ENCODE data around the gene AKT1S1.
"Not testable (repeated sequence)": the region's sequence is repeated elsewhere in the genome, so short reads cannot be mapped to it uniquely, and the experiment has no call there.

Gene AKT1S1
- total RNA-seq = 18.1 to 28.8 reads per million in 2 donors

DNA sequence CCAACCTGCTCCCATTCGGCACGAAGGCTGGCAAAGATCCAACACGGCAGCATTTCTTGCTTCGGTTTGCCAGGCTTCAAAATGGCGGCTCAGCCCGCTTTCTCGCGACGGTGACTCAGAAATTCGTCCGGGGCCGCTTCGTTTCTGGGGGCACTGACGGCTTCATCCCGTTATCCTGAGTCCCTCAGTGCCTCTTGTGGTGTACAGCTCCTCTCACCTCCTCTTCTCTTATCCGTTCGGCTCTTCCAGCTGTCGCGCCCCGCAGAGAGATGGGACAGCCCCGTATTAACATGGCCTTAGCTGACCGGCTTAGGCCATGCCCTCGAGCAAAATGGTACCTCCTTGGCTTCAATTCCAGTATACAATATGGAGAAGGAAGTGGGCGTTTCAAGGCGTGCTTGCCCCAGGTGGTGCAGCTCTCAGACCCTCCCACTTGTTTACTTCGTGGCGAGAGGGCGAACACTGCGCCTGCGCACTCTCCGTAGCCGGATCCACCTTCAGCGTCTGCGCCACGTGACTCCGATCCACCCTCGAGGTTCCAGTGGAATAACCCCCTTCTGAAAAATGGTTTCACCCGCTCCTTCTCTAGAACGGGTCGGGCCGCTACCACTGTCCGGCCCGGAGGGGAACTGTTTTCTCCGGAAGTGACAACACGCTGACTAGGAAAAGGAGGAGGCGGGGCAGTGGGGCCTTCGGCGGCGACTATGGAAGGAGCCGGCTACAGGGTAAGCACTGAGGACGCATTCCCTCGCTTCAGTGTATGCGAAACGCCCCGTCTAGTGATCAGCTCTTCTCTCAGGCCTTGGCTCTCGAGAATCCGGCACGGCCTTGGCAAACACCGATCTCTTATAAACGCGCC lies at the start of gene AKT1S1, which contains the start of gene TBC1D17:
AKT1S1 (minus strand) TSS at position 336 of the 859 bp plus-strand sequence. CDS start 4,060 bp downstream, outside the sequence.
TBC1D17 (plus strand) TSS at position 683 of the 859 bp plus-strand sequence; CDS start at position 705, 22 bp downstream.
- DNase-seq = peak; percentile 94 to 100 (median 99)

DNA sequence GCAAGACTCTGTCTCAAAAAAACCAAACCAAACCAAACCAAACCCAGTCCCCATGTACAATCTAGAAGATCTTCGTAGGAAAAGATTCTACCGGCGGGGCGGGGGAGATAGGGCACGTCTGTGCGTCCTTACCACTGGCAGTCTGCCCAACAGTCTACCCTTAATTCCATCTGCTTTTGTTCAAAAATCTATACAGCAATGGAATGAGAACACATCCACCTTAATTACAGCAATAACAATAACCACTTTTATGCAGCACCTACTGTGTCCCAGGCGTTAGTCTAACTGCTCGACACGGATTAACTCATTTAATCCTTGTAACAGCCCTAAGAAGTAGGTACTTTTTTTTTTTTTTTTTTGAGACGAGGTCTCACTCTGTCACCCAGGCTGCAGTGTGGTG lies 49.4 kb upstream of the AKT1S1 start:
- DNase-seq = no peak

DNA sequence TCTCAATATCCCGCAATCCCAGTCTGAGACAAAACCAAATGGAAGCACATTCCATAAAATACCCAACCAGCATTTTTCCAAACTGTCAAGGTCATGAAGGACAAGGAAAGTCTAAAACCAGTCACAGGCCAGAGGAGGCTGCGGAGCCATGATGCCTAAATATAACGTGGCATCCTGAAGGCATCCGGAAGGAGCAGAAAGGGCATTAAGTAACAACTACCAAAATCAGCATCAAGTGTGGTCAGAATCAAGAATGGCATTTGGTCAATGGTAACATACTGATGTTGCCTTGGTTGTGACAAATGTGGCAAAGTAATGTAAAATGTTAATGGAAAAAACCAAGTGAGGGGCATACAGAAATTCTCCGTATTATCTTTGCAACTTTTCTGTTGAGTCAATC lies 48.3 kb upstream of the AKT1S1 start:
- no peak for DNase-seq

DNA sequence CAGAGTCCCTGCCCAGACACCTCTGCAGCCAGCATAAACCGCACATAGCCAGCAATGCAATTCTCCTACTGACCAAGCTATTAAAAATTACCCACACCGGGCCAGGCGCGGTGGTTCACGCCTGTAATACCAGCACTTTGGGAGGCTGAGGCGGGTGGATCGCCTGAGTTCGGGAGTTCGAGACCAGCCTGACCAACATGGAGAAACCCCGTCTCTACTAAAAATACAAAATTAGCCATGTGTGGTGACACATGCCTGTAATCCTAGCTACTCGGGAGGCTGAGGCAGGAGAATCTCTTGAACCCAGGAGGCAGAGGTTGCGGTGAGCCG lies 47.7 kb upstream of the AKT1S1 start:
- DNase-seq = not testable (repeated sequence)

DNA sequence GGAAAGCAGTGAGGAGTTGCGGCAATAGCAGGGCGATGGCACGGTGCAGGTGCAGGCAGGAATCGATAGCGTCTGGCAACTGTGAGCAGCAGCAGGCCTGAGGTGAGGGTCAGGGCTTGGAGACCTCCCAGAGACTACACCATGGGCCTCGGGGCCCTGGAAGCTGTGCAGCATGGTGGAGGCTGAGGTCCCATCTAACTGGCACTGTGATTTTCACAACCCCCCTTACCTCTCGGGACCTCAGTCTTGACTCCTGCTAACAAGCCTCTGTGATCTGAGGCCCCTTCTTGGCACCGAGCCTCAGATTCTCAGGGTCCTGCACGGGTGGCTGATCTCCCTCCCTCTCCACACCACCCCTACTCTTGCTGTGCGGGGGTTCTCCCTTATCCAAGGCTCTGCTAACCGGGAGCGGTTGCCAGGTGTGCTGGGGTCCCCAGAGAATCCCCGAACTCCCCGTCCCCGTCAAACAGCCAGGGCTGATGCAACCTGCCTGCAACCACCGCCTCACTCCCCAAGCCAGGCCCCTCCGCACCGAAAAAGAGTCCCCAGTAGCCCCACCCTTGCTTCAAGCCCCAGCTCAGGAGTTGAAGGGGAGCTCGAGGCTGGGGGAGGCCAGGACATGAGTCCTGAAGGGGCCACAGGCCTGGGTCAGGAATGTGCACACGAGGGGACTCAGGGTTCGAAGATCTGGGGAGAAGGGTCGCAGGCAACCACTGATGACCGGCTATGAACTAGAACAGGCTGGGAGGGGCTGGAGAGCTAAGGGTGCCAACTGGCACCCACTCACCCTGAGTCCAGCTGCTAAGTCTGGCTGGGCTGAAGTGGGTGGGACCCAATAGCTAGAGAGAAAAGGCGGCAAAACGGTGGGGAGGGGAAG lies 47.1 kb upstream of the AKT1S1 start:
- no peak for DNase-seq

DNA sequence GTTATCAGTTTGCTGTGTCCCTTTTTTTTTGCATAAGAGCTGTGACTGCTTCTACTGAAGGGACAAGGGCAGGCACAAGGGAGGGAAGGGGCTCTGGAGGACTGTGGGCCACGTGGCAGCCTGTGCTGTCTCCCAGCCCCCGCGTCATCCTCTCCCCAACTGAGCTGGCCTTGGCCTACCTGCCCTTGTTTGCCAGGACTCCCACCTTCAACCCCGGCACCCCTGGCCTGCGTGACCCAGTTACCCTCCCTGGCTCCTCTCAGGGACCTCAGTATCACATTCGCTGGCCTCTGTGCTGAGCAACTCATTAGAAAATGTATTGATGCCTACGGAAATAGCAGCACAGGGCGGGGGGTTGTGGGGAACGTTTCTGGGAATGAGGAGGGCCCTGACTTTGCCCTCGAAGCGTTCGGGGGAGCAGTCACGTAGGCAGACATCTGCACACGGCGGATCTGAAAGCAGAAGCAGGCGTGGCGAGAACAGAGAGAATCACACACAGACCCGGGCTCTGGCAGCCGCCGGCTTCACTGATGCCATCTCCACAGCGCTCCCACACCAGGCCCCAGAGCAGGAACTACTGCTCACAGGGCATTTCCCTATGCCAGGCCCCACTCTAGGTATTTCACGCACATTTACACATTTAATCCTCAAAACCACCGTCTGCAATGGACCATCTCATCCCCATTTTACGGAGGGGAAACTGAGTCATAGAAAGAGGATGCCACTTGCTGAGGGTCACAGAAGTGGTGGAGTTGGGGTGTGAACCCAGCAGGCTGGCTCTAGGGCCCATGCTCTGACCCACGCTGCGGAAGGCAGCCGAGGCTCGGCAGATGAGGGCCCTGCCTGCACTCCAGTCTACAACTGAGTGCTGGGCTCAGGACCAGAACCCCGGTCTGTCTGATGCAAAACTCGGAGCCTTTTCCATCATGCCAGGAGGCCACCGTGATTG lies 46.2 kb upstream of the AKT1S1 start:
- no peak for DNase-seq

DNA sequence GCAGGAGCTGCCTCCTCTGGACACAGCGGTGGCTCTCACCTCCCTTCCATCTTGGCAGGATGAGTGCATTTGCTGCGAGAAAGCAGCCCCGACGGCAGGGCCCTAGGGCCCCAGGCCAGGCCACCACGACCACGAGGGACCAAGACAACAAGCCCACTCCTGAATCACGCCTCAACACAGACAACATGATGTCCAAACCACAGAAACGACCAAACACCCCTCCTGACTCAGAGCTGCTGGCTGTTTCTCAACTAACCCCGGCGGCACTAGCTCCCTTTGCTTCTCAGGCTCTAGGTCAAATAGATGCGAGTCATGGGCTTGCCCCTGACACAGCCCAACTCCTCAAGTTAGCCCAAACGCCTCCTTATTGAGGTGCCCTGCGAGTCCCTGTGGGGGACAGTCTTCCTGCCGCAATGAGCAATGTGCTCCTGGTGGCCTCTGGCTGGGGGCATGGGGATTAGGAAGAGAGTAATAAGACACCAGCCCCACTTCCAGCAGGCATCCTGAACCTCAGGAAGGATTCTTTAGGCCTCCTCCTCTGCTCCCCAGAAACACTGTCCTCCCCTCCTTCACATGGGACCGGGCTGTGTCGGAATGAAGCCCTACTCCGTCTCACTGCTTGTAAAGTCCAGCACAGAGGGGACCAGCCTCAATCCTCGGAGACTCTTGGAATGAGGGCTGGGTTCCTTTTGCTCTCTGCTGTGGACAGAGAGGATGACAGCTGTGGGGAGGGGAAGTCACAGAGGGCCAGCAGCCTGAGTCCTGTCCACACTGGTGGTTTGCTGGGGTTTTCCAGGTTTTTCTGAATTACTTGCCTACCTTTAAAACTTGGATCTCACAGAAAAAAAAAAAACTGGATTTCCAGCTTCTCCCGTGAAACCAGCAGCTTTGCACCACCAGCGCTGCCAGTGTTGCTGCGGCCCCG lies 45.0 kb upstream of the AKT1S1 start:
- DNase-seq = no peak

DNA sequence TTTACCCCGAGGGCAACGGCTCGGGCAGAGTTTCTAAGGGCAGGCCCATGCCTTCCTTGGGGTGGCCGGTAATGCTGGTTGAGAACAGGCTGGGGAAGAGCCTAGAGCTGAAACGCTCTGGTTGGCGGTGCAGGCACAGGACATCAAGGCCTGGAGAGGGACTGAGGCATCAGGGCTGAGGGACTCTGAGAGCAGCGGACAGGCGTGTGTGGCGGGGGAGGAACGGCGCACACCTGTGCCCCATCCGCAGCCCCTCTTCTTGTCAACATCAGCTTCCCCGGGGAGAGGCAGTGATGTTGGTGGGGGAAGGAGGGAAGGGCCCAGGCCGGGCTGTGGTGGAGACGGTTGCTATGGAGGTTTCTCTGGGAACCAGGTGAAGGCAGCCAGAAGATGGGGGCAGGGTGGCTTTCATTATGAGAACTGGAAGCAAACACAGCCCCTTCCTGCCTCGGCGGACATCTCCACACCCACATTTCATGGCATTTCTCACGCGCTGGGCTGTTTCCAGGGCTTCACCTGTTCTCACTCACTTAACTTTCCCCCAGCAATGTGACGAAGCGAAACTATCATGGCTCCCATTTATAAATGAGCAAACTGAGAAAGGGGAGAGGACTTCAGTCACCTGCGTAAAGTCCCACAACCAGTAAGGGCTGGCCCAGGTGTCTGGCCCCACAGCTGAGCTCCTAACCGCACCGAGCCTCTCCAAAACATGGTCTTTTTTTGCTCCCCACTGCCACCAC lies 43.6 kb upstream of the AKT1S1 start:
- no peak for DNase-seq

DNA sequence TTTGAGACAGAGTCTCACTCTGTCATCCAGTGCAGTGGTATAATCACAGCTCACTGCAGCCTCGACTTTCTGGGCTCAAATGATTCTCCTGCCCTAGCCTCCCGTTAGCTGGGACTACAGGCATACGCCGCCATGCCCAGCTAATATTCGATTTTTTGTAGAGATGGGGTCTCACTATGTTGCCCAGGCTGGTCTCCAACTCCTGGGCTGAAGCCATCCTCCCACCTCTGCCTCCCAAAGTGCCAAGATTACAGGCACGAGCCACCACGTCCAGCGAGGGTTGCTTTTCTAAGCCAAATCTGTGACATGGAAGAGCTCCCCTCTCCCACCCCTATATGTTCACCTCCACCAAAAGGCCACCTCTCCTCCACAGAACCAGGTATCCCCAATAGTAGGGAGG lies 40.9 kb upstream of the AKT1S1 start:
- DNase-seq = no peak

DNA sequence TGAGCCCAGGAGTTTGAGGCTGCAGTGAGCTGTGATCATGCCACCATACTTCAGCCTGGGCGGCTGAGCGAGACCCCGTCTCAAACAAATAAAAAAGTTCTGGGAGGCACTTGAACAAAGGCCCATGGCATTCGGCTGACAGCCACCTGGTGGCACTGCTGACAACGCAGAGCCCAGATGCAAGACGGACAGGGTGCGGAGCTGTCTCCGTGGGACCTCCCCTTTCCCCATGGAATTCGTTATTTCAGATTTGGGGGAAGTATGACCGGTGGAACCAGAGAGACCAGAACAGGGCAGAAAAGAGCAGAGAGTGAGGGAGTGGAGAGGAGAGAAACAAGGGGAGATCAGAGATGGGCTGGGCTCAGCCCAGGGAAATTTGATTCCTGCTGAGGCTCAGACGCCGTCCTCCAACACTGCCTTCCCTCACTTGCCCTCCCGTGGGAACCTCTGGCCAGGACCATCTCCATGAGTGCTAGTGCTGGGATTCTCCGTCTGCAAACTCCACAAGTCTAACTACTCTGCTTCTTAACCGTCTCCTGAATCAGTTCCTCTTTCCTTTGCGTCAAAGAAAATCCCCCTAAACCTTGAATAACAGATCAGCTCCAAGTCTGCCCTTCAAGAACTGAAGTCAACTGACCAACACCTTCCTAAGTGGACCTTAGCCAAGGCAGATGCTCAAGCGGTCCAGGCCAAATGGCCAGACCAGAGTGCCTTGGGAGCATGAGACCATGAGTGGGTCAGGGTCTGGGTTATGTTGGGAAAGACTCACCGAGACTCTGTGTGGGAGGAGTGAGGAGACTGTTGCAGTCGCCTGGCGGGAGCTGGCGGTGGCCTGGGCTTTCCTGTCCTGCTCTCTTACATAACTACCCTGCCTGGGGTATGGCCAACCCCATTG lies 39.9 kb upstream of the AKT1S1 start:
- DNase-seq = no peak

DNA sequence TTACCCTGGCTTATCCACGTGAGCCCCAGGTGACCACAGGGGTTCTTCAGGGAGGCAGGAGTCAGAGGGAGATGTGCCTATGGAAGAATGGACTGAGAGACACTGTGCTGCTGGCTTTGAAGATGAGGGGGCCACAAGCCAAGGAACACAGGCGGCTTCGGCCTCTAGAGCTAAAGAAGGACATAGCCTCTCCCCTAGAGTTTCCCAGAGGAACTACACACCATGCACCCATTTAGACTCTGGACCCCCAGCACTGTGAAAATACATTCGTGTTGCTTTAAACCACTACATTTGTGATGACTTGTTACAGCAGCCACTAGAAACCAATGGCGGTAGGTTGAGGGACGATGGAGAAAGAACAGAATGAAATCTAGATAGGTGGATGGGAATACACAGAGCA lies 38.1 kb upstream of the AKT1S1 start:
- no peak for DNase-seq

DNA sequence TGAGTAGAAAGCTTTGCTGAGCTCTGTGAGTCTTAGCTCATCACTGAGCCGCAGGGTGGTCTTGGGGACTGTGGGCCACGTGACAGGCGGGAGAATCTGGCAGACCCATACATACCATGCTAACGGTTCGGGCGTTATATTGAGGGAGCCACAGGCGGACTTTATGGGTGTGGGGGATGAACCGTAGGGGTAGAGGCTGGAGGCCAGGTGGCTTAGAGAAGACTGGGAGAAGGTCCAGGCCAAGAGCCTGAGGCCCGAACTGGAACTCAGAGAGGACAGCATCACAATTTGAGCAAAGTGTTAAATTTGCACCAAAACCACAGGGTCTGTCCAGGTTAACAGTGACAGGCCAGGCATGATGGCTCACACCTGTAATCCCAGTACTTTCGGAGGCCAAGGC lies 36.6 kb upstream of the AKT1S1 start:
- DNase-seq = no peak

DNA sequence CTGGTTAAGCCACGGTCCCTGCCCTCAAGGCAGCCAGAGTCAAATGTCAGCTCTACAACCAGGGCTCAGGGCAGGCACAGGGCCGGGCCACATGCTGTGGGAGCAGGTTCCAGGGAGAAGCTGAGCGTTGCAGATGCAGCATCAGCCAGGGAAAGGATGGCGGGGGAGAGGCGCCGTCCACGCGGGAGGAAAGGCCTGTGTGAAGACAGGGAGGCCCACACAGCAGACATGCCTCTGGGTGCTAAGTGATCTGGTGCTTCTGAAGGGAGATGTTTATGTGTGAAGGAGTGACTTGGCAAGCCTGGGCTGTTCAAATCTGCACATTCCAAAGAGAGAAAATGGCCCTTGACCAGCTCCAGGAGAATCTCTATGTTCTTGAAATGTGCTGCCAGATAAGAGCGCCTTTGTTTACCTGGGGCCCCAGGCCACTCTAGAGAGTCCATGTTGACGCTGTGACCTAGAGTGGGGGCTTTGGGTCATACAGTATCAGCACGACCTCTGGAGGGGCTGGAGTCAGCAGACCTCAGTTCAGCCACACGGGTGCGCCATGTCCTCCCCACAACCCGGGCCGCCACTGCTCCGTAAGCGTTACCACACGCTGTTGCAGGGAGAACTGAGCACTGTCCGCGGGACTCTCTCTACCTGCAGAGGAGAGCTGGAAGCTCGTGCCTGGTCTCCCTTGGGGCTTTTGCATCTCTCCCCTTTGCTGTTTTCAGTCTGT lies 36.0 kb upstream of the AKT1S1 start:
- DNase-seq = no peak

DNA sequence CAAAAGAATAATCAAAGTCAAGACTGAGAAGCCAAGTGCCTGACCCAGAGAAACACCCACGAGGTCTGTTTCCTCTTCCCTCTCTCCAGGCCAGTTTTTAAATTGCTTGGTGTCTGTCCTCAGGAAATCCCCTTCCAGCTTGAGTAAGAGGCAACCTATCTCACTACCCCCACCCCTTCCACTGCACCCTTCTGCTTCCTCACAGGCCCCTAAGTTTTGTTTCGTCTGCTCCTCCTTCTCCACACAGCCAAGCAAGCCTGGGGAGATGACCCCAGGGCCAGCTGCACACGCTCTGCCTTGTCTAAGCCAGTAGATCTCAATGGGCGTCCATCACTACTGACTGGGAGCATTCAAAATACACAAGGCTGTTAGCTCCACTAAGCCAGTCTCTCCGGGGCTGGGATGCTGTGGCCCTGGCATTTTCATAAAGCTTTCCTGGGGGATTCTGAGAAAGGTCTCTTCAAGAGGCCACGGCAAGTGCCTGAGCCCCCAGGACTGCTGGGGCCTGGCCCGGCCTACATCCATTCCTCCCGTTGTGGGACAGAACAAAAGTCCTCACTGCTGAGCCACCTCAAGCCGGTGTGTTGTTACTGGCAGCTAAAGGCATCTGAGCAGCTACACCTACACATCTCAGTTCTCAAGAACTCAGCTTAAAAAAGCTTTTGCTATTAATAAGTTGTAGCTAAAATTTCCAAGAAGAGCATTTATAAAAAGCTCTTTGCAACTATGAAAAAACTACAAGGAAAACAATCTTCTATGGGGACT lies 34.4 kb upstream of the AKT1S1 start:
- peak in 1 of 5 experiments; percentile 50 for DNase-seq

DNA sequence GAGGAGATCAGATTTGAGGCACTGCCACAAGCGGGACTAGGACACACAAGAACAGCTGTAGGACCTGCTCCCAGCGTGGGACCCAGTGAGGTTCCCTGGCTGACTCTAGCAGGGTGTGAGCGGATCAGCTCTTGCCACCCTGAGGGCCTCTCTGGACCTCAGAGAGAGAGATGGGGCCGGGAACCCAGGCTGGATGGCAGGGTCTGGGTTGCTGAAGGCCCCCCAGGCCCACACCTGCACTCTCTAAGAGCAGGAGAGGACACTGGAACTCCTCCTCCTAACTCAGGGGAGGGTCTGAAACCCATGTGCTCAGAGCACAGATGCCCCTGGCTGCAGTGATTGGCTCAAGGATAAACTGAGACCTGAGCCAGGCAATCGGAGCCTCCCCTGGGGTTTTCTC lies 33.0 kb upstream of the AKT1S1 start:
- no peak for DNase-seq

DNA sequence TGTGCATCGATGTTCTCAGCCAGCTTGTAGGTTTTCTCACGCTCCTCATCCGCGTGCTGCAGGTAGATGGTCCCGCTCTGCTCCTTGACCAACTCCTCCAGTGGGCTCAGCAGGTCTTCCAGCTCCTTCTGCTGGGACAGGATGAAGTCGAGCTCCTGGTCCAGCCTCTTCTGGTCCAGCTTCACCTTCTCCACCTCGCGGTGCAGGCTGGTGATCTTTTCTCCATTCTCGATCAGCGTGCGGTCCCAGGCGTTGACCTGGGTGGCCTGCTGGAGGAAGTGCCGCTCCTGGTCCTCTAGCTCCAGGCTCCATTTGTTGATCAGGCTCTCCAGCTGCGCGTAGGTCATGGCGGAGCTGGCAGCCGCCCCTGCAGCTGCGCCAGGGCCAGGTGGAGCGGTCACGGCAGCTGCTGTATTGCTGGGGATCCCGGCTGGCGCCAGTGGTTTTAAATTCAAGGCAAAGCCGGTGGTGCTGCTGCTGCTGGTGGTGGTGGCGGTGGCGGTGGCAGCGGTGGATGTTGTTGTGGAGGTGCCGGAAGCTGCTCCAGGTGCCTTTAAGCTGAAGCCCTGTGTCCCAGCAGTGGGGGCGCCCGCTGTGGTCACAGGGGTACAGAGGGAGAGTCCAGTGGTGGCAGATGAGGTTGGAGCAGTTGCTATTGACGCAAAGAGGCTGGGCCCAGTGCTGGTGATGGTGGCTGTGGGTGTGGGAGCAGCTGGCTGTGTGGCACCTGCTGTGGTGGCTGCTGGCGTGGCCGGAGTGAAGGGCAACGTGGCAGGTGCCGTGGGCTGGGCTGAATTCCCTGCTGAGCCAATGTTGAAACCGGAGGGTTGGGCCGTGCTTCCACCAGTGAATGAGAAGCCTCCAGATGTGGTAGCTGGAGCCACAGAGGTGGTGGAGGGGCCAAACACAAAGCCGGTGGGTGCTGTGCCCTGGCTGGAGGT lies 31.6 kb upstream of the AKT1S1 start:
- DNase-seq = no peak

Measured in T-helper 2 cell (primary cell).